ENCODE results near the gene TCF7L1. TPM values are rescaled to one million over a fixed set of nuclear protein-coding genes. Genes with fewer than 3 reads are reported as not detected.

The TCF7L1 gene
- total RNA-seq, 1 donor from 2014 or later = 6.6 TPM

- H3K4me3 Mint-ChIP-seq (ENCODE audit: unreplicated experiment) = no peak overlapping the region
- H3K9me3 Mint-ChIP-seq (ENCODE audit: unreplicated experiment) = peaks cover 2% of the 10 kb centered on the region
- H3K36me3 Mint-ChIP-seq (ENCODE audit: unreplicated experiment) = no peaks in the 10 kb centered on the region
- peaks cover 3% of the 10 kb centered on the region for H3K4me1 Mint-ChIP-seq (ENCODE audit: low read depth, unreplicated experiment)
- no peak overlapping the region for H3K27ac Mint-ChIP-seq (ENCODE audit: unreplicated experiment)
- no peak for TF ChIP-seq CTCF (IDR thresholded peaks at IDR 0.05; ENCODE audit: partially characterized antibody, unreplicated experiment)
- peaks cover 5% of the 10 kb centered on the region for H3K27me3 Mint-ChIP-seq (ENCODE audit: unreplicated experiment)
- no peak for DNase-seq
These were observed 143.5 kb downstream of the TCF7L1 start for GRCh38 chr2:85276571-85277118.

GRCh38 chr2:85277416-85278158 is 144.4 kb downstream of the TCF7L1 start:
- no peak for DNase-seq
- no peak for TF ChIP-seq CTCF (IDR thresholded peaks at IDR 0.05; ENCODE audit: partially characterized antibody, unreplicated experiment)
- Mint-ChIP-seq H3K27ac (ENCODE audit: unreplicated experiment) (no peak overlapping the region), H3K4me1 (ENCODE audit: low read depth, unreplicated experiment) (peaks cover 8% of the 10 kb centered on the region), H3K4me3 (ENCODE audit: unreplicated experiment) (no peak overlapping the region), H3K27me3 (ENCODE audit: unreplicated experiment) (peaks cover 5% of the 10 kb centered on the region), H3K36me3 (ENCODE audit: unreplicated experiment) (no peaks in the 10 kb centered on the region), H3K9me3 (ENCODE audit: unreplicated experiment) (peaks cover 2% of the 10 kb centered on the region)

- Mint-ChIP-seq H3K4me1 (ENCODE audit: low read depth, unreplicated experiment) (peaks cover 13% of the 10 kb centered on the region), H3K36me3 (ENCODE audit: unreplicated experiment) (no peaks in the 10 kb centered on the region), H3K27me3 (ENCODE audit: unreplicated experiment) (peaks cover 8% of the 10 kb centered on the region), H3K9me3 (ENCODE audit: unreplicated experiment) (peaks cover 4% of the 10 kb centered on the region), H3K4me3 (ENCODE audit: unreplicated experiment) (no peak overlapping the region), H3K27ac (ENCODE audit: unreplicated experiment) (no peak overlapping the region)
- DNase-seq = no peak
- TF ChIP-seq CTCF (IDR thresholded peaks at IDR 0.05; ENCODE audit: partially characterized antibody, unreplicated experiment) = no peak
These were observed 145.2 kb downstream of the TCF7L1 start for GRCh38 chr2:85278361-85278760.

GRCh38 chr2:85281553-85281952 is 148.4 kb downstream of the TCF7L1 start:
- Mint-ChIP-seq H3K36me3 (ENCODE audit: unreplicated experiment) (no peaks in the 10 kb centered on the region), H3K4me1 (ENCODE audit: low read depth, unreplicated experiment) (peaks cover 14% of the 10 kb centered on the region), H3K27ac (ENCODE audit: unreplicated experiment) (peak overlapping the region; percentile 4), H3K27me3 (ENCODE audit: unreplicated experiment) (peaks cover 10% of the 10 kb centered on the region), H3K4me3 (ENCODE audit: unreplicated experiment) (no peak overlapping the region), H3K9me3 (ENCODE audit: unreplicated experiment) (peaks cover 6% of the 10 kb centered on the region)
- no peak for DNase-seq
- no peak for TF ChIP-seq CTCF (IDR thresholded peaks at IDR 0.05; ENCODE audit: partially characterized antibody, unreplicated experiment)

- peaks cover 19% of the 10 kb centered on the region for H3K4me1 Mint-ChIP-seq (ENCODE audit: low read depth, unreplicated experiment)
- TF ChIP-seq CTCF (IDR thresholded peaks at IDR 0.05; ENCODE audit: partially characterized antibody, unreplicated experiment) = no peak
- no peaks in the 10 kb centered on the region for H3K36me3 Mint-ChIP-seq (ENCODE audit: unreplicated experiment)
- no peak for DNase-seq
- no peak overlapping the region for H3K27ac Mint-ChIP-seq (ENCODE audit: unreplicated experiment)
- peaks cover 8% of the 10 kb centered on the region for H3K9me3 Mint-ChIP-seq (ENCODE audit: unreplicated experiment)
- H3K27me3 Mint-ChIP-seq (ENCODE audit: unreplicated experiment) = peaks cover 10% of the 10 kb centered on the region
- H3K4me3 Mint-ChIP-seq (ENCODE audit: unreplicated experiment) = no peak overlapping the region
These were observed 149.7 kb downstream of the TCF7L1 start for GRCh38 chr2:85282914-85283313.

Data from glutamatergic neuron (in vitro differentiated cells).